ENCODE measurements around the gene TRAPPC6A. TPM values are rescaled to one million over a fixed set of nuclear protein-coding genes. Genes with fewer than 3 reads are reported as not detected.

Gene TRAPPC6A
- total and polyA plus RNA-seq, 3 donors from 2014 or later, result 37.0 to 42.8 (median 38.7) TPM

- no peaks in the 10 kb centered on the region for H3K9me3 ChIP-seq
- no peak overlapping the region for H3K27ac ChIP-seq
- no peaks in the 10 kb centered on the region for H3K27me3 ChIP-seq
- no peak for DNase-seq
- TF ChIP-seq CTCF (IDR thresholded peaks at IDR 0.05) (no peak), POLR2A (IDR thresholded peaks at IDR 0.05) (no peak)
- no peaks in the 10 kb centered on the region for H3K36me3 ChIP-seq (ENCODE audit: low read depth, missing control alignments)
- H3K4me1 ChIP-seq, result peaks cover 12% of the 10 kb centered on the region
- intact Hi-C loops (cut with DNase I; ENCODE audit: low total_unique reads), result no loop called here
- no peak overlapping the region for H3K4me3 ChIP-seq
- WGBS, 2 donors, result 85 to 86% methylated on average over 10 to 15 of the region's 15 CpGs
Observed at GRCh38 chr19:45163751-45164460, 14.1 kb downstream of the TRAPPC6A start.

GRCh38 chr19:45163156-45163555 is 14.9 kb downstream of the TRAPPC6A start:
- Histone ChIP-seq H3K4me3 (no peak overlapping the region), H3K27ac (no peak overlapping the region), H3K36me3 (ENCODE audit: low read depth, missing control alignments) (no peaks in the 10 kb centered on the region), H3K9me3 (no peaks in the 10 kb centered on the region), H3K4me1 (peaks cover 12% of the 10 kb centered on the region), H3K27me3 (no peaks in the 10 kb centered on the region)
- TF ChIP-seq CTCF (IDR thresholded peaks at IDR 0.05) (no peak), POLR2A (IDR thresholded peaks at IDR 0.05) (no peak)
- WGBS, 2 donors, result 89 to 94% methylated on average over 11 to 17 of the region's 17 CpGs
- no peak for DNase-seq
- intact Hi-C loops (cut with DNase I; ENCODE audit: low total_unique reads), result no loop called here

GRCh38 chr19:45162608-45163143 is 15.4 kb downstream of the TRAPPC6A start:
- WGBS, 2 donors, result 89 to 90% methylated on average over 5 to 18 of the region's 18 CpGs
- no peak for DNase-seq

GRCh38 chr19:45161738-45162607 is 16.1 kb downstream of the TRAPPC6A start:
- Histone ChIP-seq H3K9me3 (no peaks in the 10 kb centered on the region), H3K4me1 (peaks cover 12% of the 10 kb centered on the region), H3K27ac (no peak overlapping the region), H3K4me3 (no peak overlapping the region), H3K36me3 (ENCODE audit: low read depth, missing control alignments) (no peaks in the 10 kb centered on the region), H3K27me3 (no peaks in the 10 kb centered on the region)
- DNase-seq, result peak; percentile 42
- WGBS, 2 donors, result 64 to 71% methylated on average over 12 to 24 of the region's 32 CpGs
- intact Hi-C loops (cut with DNase I; ENCODE audit: low total_unique reads), result no loop called here
- TF ChIP-seq CTCF (IDR thresholded peaks at IDR 0.05) (peak in 2 of 3 experiments; percentile 19 to 29), POLR2A (IDR thresholded peaks at IDR 0.05) (no peak)

More at GRCh38 chr19:45162608-45163143, 15.4 kb downstream of the TRAPPC6A start:
- intact Hi-C loops (cut with DNase I; ENCODE audit: low total_unique reads), result no loop called here
- Histone ChIP-seq H3K4me1 (peaks cover 12% of the 10 kb centered on the region), H3K9me3 (no peaks in the 10 kb centered on the region), H3K4me3 (no peak overlapping the region), H3K27ac (no peak overlapping the region), H3K27me3 (no peaks in the 10 kb centered on the region), H3K36me3 (ENCODE audit: low read depth, missing control alignments) (no peaks in the 10 kb centered on the region)
- no peak for TF ChIP-seq CTCF (IDR thresholded peaks at IDR 0.05)
